Measurements from ENCODE around the gene CTDSPL. TPM values are rescaled to one million over a fixed set of nuclear protein-coding genes. Genes with fewer than 3 reads are reported as not detected.
"Not testable (repeated sequence)": the region's sequence is repeated elsewhere in the genome, so short reads cannot be mapped to it uniquely, and the experiment has no call there.

Gene CTDSPL
- total RNA-seq, 1 donor from 2014 or later, result not detected

- ChIA-PET POLR2A (no interaction called here), CTCF (no interaction called here)
- no peaks in the 10 kb centered on the region for H3K27me3 Mint-ChIP-seq
- no peaks in the 10 kb centered on the region for H3K36me3 Mint-ChIP-seq (ENCODE audit: low read depth)
- no peak overlapping the region for H3K4me3 Mint-ChIP-seq
- no peaks in the 10 kb centered on the region for H3K4me1 Mint-ChIP-seq
- no peaks in the 10 kb centered on the region for H3K9me3 Mint-ChIP-seq
- intact Hi-C loops (cut with micrococcal nuclease), result no loop called here
- no peak overlapping the region for H3K27ac Mint-ChIP-seq
- no peak for DNase-seq
- ATAC-seq (ENCODE audit: low read depth), result no peak
- TF ChIP-seq, protein P1, sequence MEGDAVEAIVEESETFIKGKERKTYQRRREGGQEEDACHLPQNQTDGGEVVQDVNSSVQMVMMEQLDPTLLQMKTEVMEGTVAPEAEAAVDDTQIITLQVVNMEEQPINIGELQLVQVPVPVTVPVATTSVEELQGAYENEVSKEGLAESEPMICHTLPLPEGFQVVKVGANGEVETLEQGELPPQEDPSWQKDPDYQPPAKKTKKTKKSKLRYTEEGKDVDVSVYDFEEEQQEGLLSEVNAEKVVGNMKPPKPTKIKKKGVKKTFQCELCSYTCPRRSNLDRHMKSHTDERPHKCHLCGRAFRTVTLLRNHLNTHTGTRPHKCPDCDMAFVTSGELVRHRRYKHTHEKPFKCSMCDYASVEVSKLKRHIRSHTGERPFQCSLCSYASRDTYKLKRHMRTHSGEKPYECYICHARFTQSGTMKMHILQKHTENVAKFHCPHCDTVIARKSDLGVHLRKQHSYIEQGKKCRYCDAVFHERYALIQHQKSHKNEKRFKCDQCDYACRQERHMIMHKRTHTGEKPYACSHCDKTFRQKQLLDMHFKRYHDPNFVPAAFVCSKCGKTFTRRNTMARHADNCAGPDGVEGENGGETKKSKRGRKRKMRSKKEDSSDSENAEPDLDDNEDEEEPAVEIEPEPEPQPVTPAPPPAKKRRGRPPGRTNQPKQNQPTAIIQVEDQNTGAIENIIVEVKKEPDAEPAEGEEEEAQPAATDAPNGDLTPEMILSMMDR (IDR thresholded peaks at IDR 0.05), result no peak
Measured at GRCh38 chr3:37984596-37984995, 122.9 kb downstream of the CTDSPL start.

GRCh38 chr3:37985637-37986320, 124.1 kb downstream of the CTDSPL start:
- no peak for ATAC-seq (ENCODE audit: low read depth)
- no peaks in the 10 kb centered on the region for H3K36me3 Mint-ChIP-seq (ENCODE audit: low read depth)
- intact Hi-C loops (cut with micrococcal nuclease), result no loop called here
- no peak overlapping the region for H3K4me3 Mint-ChIP-seq
- H3K9me3 Mint-ChIP-seq, result no peaks in the 10 kb centered on the region
- ChIA-PET POLR2A (no interaction called here), CTCF (interaction anchor here (1.5 kb wide), 1 partner anchor 11 kb away, joined by 4 read pairs; no protein-coding TSS in a partner anchor)
- TF ChIP-seq, protein P1 (IDR thresholded peaks at IDR 0.05), result no peak
- no peaks in the 10 kb centered on the region for H3K27me3 Mint-ChIP-seq
- H3K4me1 Mint-ChIP-seq, result no peaks in the 10 kb centered on the region
- no peak overlapping the region for H3K27ac Mint-ChIP-seq
- no peak for DNase-seq

- TF ChIP-seq, protein P1 (IDR thresholded peaks at IDR 0.05), result no peak
- Mint-ChIP-seq H3K27me3 (no peaks in the 10 kb centered on the region), H3K36me3 (ENCODE audit: low read depth) (no peaks in the 10 kb centered on the region), H3K4me3 (no peak overlapping the region), H3K4me1 (no peaks in the 10 kb centered on the region), H3K9me3 (no peaks in the 10 kb centered on the region), H3K27ac (no peak overlapping the region)
- ChIA-PET POLR2A (no interaction called here), CTCF (interaction anchor here (1.5 kb wide), 1 partner anchor 12 kb away, joined by 4 read pairs; no protein-coding TSS in a partner anchor)
- ATAC-seq (ENCODE audit: low read depth), result no peak
- no peak for DNase-seq
- intact Hi-C loops (cut with micrococcal nuclease), result no loop called here
Measured at GRCh38 chr3:37986479-37987314, 125.0 kb downstream of the CTDSPL start.

DNA sequence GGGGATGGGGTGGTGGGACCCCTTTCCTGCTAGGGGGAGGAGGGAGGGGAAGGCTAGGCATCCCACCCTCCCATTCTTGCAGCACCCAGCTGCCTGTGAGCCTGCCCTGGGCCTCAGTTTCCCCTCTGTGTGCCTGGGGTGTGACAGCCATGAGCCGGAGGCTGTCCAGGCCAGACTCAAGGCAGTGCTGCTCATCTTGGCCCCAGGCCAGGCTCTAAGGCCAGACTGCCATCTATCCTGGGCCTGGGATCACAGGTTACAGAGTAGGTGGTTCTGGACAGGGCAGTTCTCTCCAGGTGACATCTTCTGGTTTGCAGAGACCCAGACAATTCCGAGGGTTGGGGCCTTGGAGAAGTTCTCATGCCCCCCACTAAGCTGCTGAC, 125.6 kb downstream of the CTDSPL start:
- intact Hi-C loops (cut with micrococcal nuclease), result no loop called here
- no peak overlapping the region for H3K27ac Mint-ChIP-seq
- POLR2A ChIA-PET, result no interaction called here
- H3K4me3 Mint-ChIP-seq, result no peak overlapping the region
- CTCF ChIA-PET, result no interaction called here
- H3K9me3 Mint-ChIP-seq, result no peaks in the 10 kb centered on the region
- DNase-seq (no peak), ATAC-seq (ENCODE audit: low read depth) (no peak)
- H3K36me3 Mint-ChIP-seq (ENCODE audit: low read depth), result no peaks in the 10 kb centered on the region
- TF ChIP-seq, protein P1 (IDR thresholded peaks at IDR 0.05), result no peak
- no peaks in the 10 kb centered on the region for H3K27me3 Mint-ChIP-seq
- H3K4me1 Mint-ChIP-seq, result no peaks in the 10 kb centered on the region

GRCh38 chr3:37987751-37988179, 126.1 kb downstream of the CTDSPL start:
- intact Hi-C loops (cut with micrococcal nuclease), result no loop called here
- CTCF ChIA-PET, result no interaction called here
- TF ChIP-seq, protein P1 (IDR thresholded peaks at IDR 0.05), result no peak
- DNase-seq (no peak), ATAC-seq (ENCODE audit: low read depth) (no peak)
- Mint-ChIP-seq H3K36me3 (ENCODE audit: low read depth) (no peaks in the 10 kb centered on the region), H3K4me3 (no peak overlapping the region), H3K4me1 (no peaks in the 10 kb centered on the region), H3K27ac (no peak overlapping the region), H3K27me3 (no peaks in the 10 kb centered on the region), H3K9me3 (no peaks in the 10 kb centered on the region)
- POLR2A ChIA-PET, result no interaction called here

DNA sequence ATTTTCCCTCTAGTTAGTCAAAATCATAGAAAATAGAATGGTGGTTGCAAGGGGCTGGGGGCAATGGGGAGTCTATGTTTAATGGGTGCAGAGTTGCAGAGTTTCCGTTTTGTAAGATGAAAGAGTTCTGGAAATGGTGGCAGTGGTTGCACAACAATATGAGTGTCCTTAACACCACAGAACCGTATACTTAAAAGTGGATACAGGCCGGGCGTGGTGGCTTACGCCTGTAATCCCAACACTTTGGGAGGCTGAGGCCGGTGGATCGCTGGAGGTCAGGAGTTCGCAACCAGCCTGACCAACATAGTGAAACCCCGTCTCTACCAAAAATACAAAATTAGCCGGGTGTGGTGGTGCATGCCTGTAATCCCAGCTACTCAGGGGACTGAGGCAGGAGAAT, 126.7 kb downstream of the CTDSPL start:
- H3K4me1 Mint-ChIP-seq; H3K9me3 Mint-ChIP-seq; DNase-seq; intact Hi-C loops (cut with micrococcal nuclease); H3K27me3 Mint-ChIP-seq; CTCF ChIA-PET; ATAC-seq (ENCODE audit: low read depth); H3K4me3 Mint-ChIP-seq; H3K36me3 Mint-ChIP-seq (ENCODE audit: low read depth); H3K27ac Mint-ChIP-seq; POLR2A ChIA-PET: not testable (repeated sequence)
